ENCODE measurements around the gene PGK2.

GRCh38 chr6:49806145-49806544 lies 19.1 kb upstream of the PGK2 start:
- no peak for TF ChIP-seq TAF1 (IDR thresholded peaks at IDR 0.05; ENCODE audit: borderline replicate concordance, low read depth, low read length)
- TF ChIP-seq POLR2A (IDR thresholded peaks at IDR 0.05; ENCODE audit: low read depth, low read length): no peak

Measured in GM12892 (cell line).